Neural progenitor cell (in vitro differentiated cells): Measurements from ENCODE around the gene N4BP3. TPM values are rescaled to one million over a fixed set of nuclear protein-coding genes. Genes with fewer than 3 reads are reported as not detected.

Experiments used
- DNase-seq: peaks from one replicate; pipeline ENCODE4 v3.0.0-alpha.2; 2016; ENCODE audit warnings: low spot score
- H2AFZ ChIP-seq: fragments of 200-600 bp; sonication (generic); replicated peaks from 2 replicates; pipeline ENCODE4 v1.6.1; 2016; ENCODE audit warnings: antibody characterized with exemption
- H3F3A ChIP-seq: fragments of 200-600 bp; sonication (generic); 2 replicates; pipeline ENCODE4 v1.6.1; 2016; ENCODE audit warnings: antibody characterized with exemption, low read depth
- H3K27ac ChIP-seq: fragments of 200-600 bp; sonication (generic); 2 replicates; pipeline ENCODE4 v1.5.1; 2016; ENCODE audit warnings: mild to moderate bottlenecking
- H3K27me3 ChIP-seq: fragments of 200-600 bp; sonication (generic); 2 replicates; pipeline ENCODE4 v1.6.1; 2016; ENCODE audit warnings: mild to moderate bottlenecking, moderate library complexity
- H3K36me3 ChIP-seq: fragments of 200-600 bp; sonication (generic); 2 replicates; pipeline ENCODE4 v1.5.1; 2016
- H3K4me1 ChIP-seq: fragments of 200-600 bp; sonication (generic); 2 replicates; pipeline ENCODE4 v1.6.1; 2016; ENCODE audit warnings: mixed run types
- H3K4me2 ChIP-seq: fragments of 200-600 bp; sonication (generic); 2 replicates; pipeline ENCODE4 v1.6.1; 2016
- H3K4me3 ChIP-seq: fragments of 200-600 bp; sonication (generic); 2 replicates; pipeline ENCODE4 v1.5.1; 2016
- H3K79me2 ChIP-seq: fragments of 200-600 bp; sonication (generic); 2 replicates; pipeline ENCODE4 v1.6.1; 2016; ENCODE audit warnings: low read depth
- H3K9ac ChIP-seq: fragments of 200-600 bp; sonication (generic); 2 replicates; pipeline ENCODE4 v1.6.1; 2016
- H3K9me3 ChIP-seq: fragments of 200-600 bp; sonication (generic); 2 replicates; pipeline ENCODE4 v1.5.1; 2016; ENCODE audit warnings: low read depth
- H4K20me1 ChIP-seq: fragments of 200-600 bp; sonication (generic); 2 replicates; pipeline ENCODE4 v1.6.1; 2016; ENCODE audit warnings: low read depth
- H3K27ac Mint-ChIP-seq: 3 replicates; pipeline ENCODE4 v1.8.0; 2021; ENCODE audit warnings: mixed read lengths
- H3K27me3 Mint-ChIP-seq: 2 replicates; pipeline ENCODE4 v1.8.0; 2022; ENCODE audit warnings: low read depth, mild to moderate bottlenecking, inconsistent platforms, moderate library complexity, mixed read lengths; ENCODE audit not compliant: insufficient read depth
- H3K36me3 Mint-ChIP-seq: 3 replicates; pipeline ENCODE4 v1.8.0; 2021; ENCODE audit warnings: mixed read lengths
- H3K4me1 Mint-ChIP-seq: 3 replicates; pipeline ENCODE4 v1.8.0; 2021; ENCODE audit warnings: mixed read lengths
- H3K4me3 Mint-ChIP-seq: 3 replicates; pipeline ENCODE4 v1.8.0; 2021; ENCODE audit warnings: mild to moderate bottlenecking, moderate library complexity, mixed read lengths
- H3K9me3 Mint-ChIP-seq: 3 replicates; pipeline ENCODE4 v1.8.0; 2020; ENCODE audit warnings: mixed read lengths
- CTCF ChIP-seq: fragments of 200-600 bp; sonication (generic); IDR thresholded peaks from 2 replicates; pipeline ENCODE4 v1.5.1; 2017; ENCODE audit warnings: antibody characterized with exemption, mild to moderate bottlenecking
- EZH2 ChIP-seq: fragments of 200-600 bp; sonication (generic); IDR thresholded peaks from 2 replicates; pipeline ENCODE4 v1.6.1; 2017; ENCODE audit warnings: antibody characterized with exemption, mild to moderate bottlenecking, moderate library complexity
- EZH2phosphoT487 ChIP-seq: fragments of 200-600 bp; sonication (generic); IDR thresholded peaks from 2 replicates; pipeline ENCODE4 v1.6.1; 2017; ENCODE audit warnings: antibody characterized with exemption
- total RNA-seq: library from RNA; depleted of rRNA; stranded (reverse); fragments of >200 nt; gene quantifications from 2 replicates; pipeline ENCODE4 v1.2.3, GENCODE V29; 2015; ENCODE audit warnings: low replicate concordance

N4BP3 gene
- total RNA-seq, 1 donor from 2014 or later = 4.1 TPM

GRCh38 chr5:178106086-178106485 lies 7.2 kb upstream of the N4BP3 start:
- H3K4me2 ChIP-seq = no peak overlapping the region
- peaks cover 12% of the 10 kb centered on the region for H3F3A ChIP-seq
- no peak overlapping the region for H2AFZ ChIP-seq
- no peaks in the 10 kb centered on the region for H3K9me3 ChIP-seq
- H3K9me3 Mint-ChIP-seq = no peaks in the 10 kb centered on the region
- peaks cover 8% of the 10 kb centered on the region for H3K4me1 ChIP-seq
- no peaks in the 10 kb centered on the region for H3K36me3 ChIP-seq
- no peak overlapping the region for H3K27ac ChIP-seq
- H3K36me3 Mint-ChIP-seq = no peaks in the 10 kb centered on the region
- H3K79me2 ChIP-seq = no peaks in the 10 kb centered on the region
- no peaks in the 10 kb centered on the region for H4K20me1 ChIP-seq
- no peak overlapping the region for H3K27ac Mint-ChIP-seq
- peaks cover 17% of the 10 kb centered on the region for H3K4me1 Mint-ChIP-seq
- no peaks in the 10 kb centered on the region for H3K27me3 ChIP-seq
- no peak overlapping the region for H3K4me3 ChIP-seq
- no peak overlapping the region for H3K9ac ChIP-seq
- DNase-seq = no peak
- H3K4me3 Mint-ChIP-seq = no peak overlapping the region
- H3K27me3 Mint-ChIP-seq = peaks cover 5% of the 10 kb centered on the region
- TF ChIP-seq EZH2 = no peak
- no peak for TF ChIP-seq CTCF

GRCh38 chr5:178106556-178107239 lies 6.6 kb upstream of the N4BP3 start:
- H3F3A ChIP-seq = peaks cover 12% of the 10 kb centered on the region
- H3K27ac ChIP-seq = no peak overlapping the region
- TF ChIP-seq EZH2 = no peak
- TF ChIP-seq EZH2phosphoT487 = no peak
- peaks cover 17% of the 10 kb centered on the region for H3K4me1 Mint-ChIP-seq
- no peak overlapping the region for H3K4me3 ChIP-seq
- H3K4me3 Mint-ChIP-seq = no peak overlapping the region
- no peak overlapping the region for H3K27ac Mint-ChIP-seq
- H3K36me3 Mint-ChIP-seq = no peaks in the 10 kb centered on the region
- no peak overlapping the region for H3K9ac ChIP-seq
- H3K79me2 ChIP-seq = no peaks in the 10 kb centered on the region
- H3K27me3 Mint-ChIP-seq = peaks cover 5% of the 10 kb centered on the region
- no peak overlapping the region for H3K4me2 ChIP-seq
- H2AFZ ChIP-seq = no peak overlapping the region
- H3K4me1 ChIP-seq = peaks cover 8% of the 10 kb centered on the region
- no peaks in the 10 kb centered on the region for H3K36me3 ChIP-seq
- no peaks in the 10 kb centered on the region for H3K27me3 ChIP-seq
- H4K20me1 ChIP-seq = no peaks in the 10 kb centered on the region
- H3K9me3 Mint-ChIP-seq = no peaks in the 10 kb centered on the region
- H3K9me3 ChIP-seq = no peaks in the 10 kb centered on the region
- no peak for DNase-seq

GRCh38 chr5:178107756-178108310 lies 5.5 kb upstream of the N4BP3 start:
- Mint-ChIP-seq H3K36me3 (no peaks in the 10 kb centered on the region), H3K27ac (no peak overlapping the region), H3K27me3 (peaks cover 11% of the 10 kb centered on the region), H3K9me3 (no peaks in the 10 kb centered on the region), H3K4me3 (peak overlapping the region; percentile 31), H3K4me1 (peaks cover 20% of the 10 kb centered on the region)
- H3K4me3 ChIP-seq = no peak overlapping the region
- TF ChIP-seq CTCF (no peak), EZH2phosphoT487 (no peak), EZH2 (no peak)
- H3K9ac ChIP-seq = no peak overlapping the region
- no peaks in the 10 kb centered on the region for H4K20me1 ChIP-seq
- H3K27ac ChIP-seq = no peak overlapping the region
- H2AFZ ChIP-seq = peak overlapping the region; percentile 32
- DNase-seq = peak; percentile 37
- H3K4me1 ChIP-seq = peaks cover 8% of the 10 kb centered on the region
- no peak overlapping the region for H3K4me2 ChIP-seq
- H3K27me3 ChIP-seq = peaks cover 10% of the 10 kb centered on the region
- peaks cover 19% of the 10 kb centered on the region for H3F3A ChIP-seq
- H3K9me3 ChIP-seq = no peaks in the 10 kb centered on the region
- H3K36me3 ChIP-seq = no peaks in the 10 kb centered on the region
- peaks cover 4% of the 10 kb centered on the region for H3K79me2 ChIP-seq

GRCh38 chr5:178108446-178108845 lies 4.9 kb upstream of the N4BP3 start:
- peaks cover 12% of the 10 kb centered on the region for H3K27me3 ChIP-seq
- no peak overlapping the region for H3K4me2 ChIP-seq
- peak overlapping the region; percentile 88 for H3K27ac Mint-ChIP-seq
- H3K4me1 ChIP-seq = peaks cover 8% of the 10 kb centered on the region
- H3K27me3 Mint-ChIP-seq = peaks cover 11% of the 10 kb centered on the region
- H4K20me1 ChIP-seq = no peaks in the 10 kb centered on the region
- no peak for DNase-seq
- peak overlapping the region; percentile 31 for H3K4me3 Mint-ChIP-seq
- no peaks in the 10 kb centered on the region for H3K9me3 ChIP-seq
- H3K9me3 Mint-ChIP-seq = no peaks in the 10 kb centered on the region
- H3K36me3 ChIP-seq = no peaks in the 10 kb centered on the region
- no peak overlapping the region for H3K4me3 ChIP-seq
- H3K36me3 Mint-ChIP-seq = no peaks in the 10 kb centered on the region
- H3F3A ChIP-seq = peaks cover 23% of the 10 kb centered on the region
- no peak overlapping the region for H3K9ac ChIP-seq
- H3K79me2 ChIP-seq = peaks cover 5% of the 10 kb centered on the region
- H2AFZ ChIP-seq = peak overlapping the region; percentile 32
- no peak overlapping the region for H3K27ac ChIP-seq
- TF ChIP-seq CTCF (no peak), EZH2 (no peak), EZH2phosphoT487 (no peak)
- H3K4me1 Mint-ChIP-seq = peaks cover 21% of the 10 kb centered on the region
